Kidney (tissue), 14 donors: ENCODE measurements around the gene FAM186B. TPM values are rescaled to one million over a fixed set of nuclear protein-coding genes. Genes with fewer than 3 reads are reported as not detected.
A peak's percentile ranks its signal among the peaks of the same experiment; 100 is the strongest.

Source experiments
- DNase-seq, 5 donors: peaks; one replicate each; pipeline ENCODE4 v3.0.0-alpha.2; 2013 to 2020
- FAIRE-seq: peaks from 2 replicates; lab custom pipeline; 2012; peaks lifted over from hg19 to GRCh38; lab: Jason Lieb, UNC
- H3K27ac ChIP-seq, 2 donors: one replicate each; pipeline ENCODE4 v1.7.0; 2013; ENCODE audit warnings: low read depth in 2 of 2, low read length in 2 of 2, inconsistent platforms in 1 of 2
- H3K27me3 ChIP-seq: one replicate; pipeline ENCODE4 v1.7.1; 2013; ENCODE audit warnings: low read length, inconsistent platforms; ENCODE audit not compliant: control insufficient read depth, insufficient read depth
- H3K36me3 ChIP-seq, 3 donors: one replicate each; pipeline versions ENCODE4 v1.7.0 to v1.7.1; 2013; ENCODE audit warnings: low read length in 3 of 3, control low read depth in 1 of 3, inconsistent platforms in 1 of 3; ENCODE audit not compliant: insufficient read depth in 3 of 3, control insufficient read depth in 2 of 3
- H3K4me1 ChIP-seq, 3 donors: one replicate each; pipeline versions ENCODE4 v1.7.0 to v1.7.1; 2013; ENCODE audit warnings: low read length in 3 of 3, inconsistent platforms in 1 of 3, low read depth in 1 of 3; ENCODE audit not compliant: control insufficient read depth in 2 of 3, insufficient read depth in 2 of 3
- H3K4me3 ChIP-seq, 3 donors: one replicate each; pipeline versions ENCODE4 v1.7.0 to v1.8.1; 2013; ENCODE audit warnings: low read length in 3 of 3, control low read depth in 1 of 3, inconsistent platforms in 1 of 3
- H3K9ac ChIP-seq, 3 donors: one replicate each; pipeline versions ENCODE4 v1.7.0 to v1.7.1; 2013; ENCODE audit warnings: low read length in 3 of 3, control low read depth in 1 of 3, inconsistent platforms in 1 of 3
- H3K9me3 ChIP-seq, 3 donors: one replicate each; pipeline versions ENCODE4 v1.7.0 to v1.7.1; 2013; ENCODE audit warnings: low read length in 3 of 3, control low read depth in 1 of 3, inconsistent platforms in 1 of 3; ENCODE audit not compliant: control insufficient read depth in 2 of 3, insufficient read depth in 1 of 3
- intact Hi-C: fragments of 100-400 bp; cut with DNase I; formaldehyde crosslinking; loops from one replicate; pipeline ENCODE4 v1.11.1; 2022
- polyA plus RNA-seq: library from polyadenylated mRNA; stranded (reverse); fragments of 350-450 nt; fragmentation: Illumina TruSeq; extraction: RNeasy Lipid Tissue Mini Kit (QIAGEN cat#74804); gene quantifications from one replicate; pipeline ENCODE4 v1.2.3, GENCODE V29; 2014; ENCODE audit warnings: low read depth, low replicate concordance; ENCODE audit not compliant: insufficient read depth
- total RNA-seq: library from RNA; stranded (reverse); fragmentation: NEBNext Ultra II Directional; extraction: Animal tissue kit (Norgen Biotek cat#: 25700); gene quantifications from one replicate; pipeline ENCODE4 v1.2.1, GENCODE V29; 2021
- TF ChIP-seq, protein P1 (sequence below): IDR thresholded peaks from 3 replicates; pipeline ENCODE4 v1.5.1; 2012; ENCODE audit warnings: mild to moderate bottlenecking, moderate library complexity, borderline replicate concordance; ENCODE audit not compliant: insufficient read depth; ENCODE audit errors: extremely low read depth
- donor health status: control.
- donor health status: control.
- donor health status: control.
- donor health status: control.
- donor health status: control.
- donor health status: DM: yes; HTN: yes; CAD: no.
- donor health status: Normal renal cell carcinoma (clear cell type).

FAM186B gene
- total and polyA plus RNA-seq, 2 donors from 2014 or later, result 0.34 to 0.85 TPM

DNA sequence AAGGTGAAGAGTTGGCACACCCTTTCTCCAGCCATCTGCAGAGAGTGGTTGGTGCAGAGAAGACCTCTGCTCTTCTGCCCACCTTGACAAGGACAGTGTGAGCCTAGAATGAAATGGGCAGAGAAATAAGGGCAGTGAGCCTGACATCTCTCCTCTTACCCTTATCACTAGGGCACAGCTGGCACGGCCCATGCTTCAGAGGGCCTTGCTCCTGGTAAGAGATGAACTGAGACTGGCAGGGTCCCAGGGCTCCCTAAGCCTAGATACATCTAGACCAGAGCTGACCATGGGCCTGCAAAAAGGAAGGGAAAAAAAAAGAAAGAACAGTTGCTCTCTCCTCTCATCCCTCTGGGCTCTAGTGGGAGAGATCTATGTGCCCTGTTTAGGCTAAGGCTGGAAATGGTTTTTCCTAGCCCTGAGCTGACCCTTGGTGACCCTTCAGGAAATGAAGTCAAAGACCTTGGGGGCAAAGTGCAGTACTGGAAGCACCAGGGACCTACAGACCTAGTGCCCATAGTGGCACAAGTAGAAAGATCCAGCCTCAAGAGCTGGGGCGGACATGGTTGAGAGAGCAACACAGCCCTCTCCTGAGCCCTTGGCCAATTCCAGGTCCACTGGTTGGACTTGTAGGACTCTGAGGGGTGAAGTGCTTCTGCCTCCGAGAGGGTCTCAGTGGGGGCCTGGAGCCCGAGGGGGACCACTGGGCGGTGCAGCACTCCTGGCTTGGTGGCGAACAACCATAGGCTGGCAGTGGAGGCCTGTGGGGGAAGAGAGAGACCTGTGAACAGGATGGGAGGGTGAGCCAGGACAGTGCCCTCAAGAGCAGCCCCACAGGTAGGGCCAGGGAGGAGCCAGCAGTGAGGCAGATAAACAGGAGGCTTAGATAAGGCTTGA, 40.0 kb upstream of the FAM186B start:
- Histone ChIP-seq H3K4me1 (peaks cover 2 to 23% (median 3%) of the 10 kb centered on the region in 3 donors), H3K27me3 (no peaks in the 10 kb centered on the region), H3K27ac (no peak overlapping the region), H3K4me3 (no peak overlapping the region), H3K36me3 (peaks cover 2 to 24% (median 18%) of the 10 kb centered on the region in 3 donors), H3K9ac (no peak overlapping the region), H3K9me3 (no peaks in the 10 kb centered on the region)
- intact Hi-C loops, result no loop called here
- TF ChIP-seq, protein P1, sequence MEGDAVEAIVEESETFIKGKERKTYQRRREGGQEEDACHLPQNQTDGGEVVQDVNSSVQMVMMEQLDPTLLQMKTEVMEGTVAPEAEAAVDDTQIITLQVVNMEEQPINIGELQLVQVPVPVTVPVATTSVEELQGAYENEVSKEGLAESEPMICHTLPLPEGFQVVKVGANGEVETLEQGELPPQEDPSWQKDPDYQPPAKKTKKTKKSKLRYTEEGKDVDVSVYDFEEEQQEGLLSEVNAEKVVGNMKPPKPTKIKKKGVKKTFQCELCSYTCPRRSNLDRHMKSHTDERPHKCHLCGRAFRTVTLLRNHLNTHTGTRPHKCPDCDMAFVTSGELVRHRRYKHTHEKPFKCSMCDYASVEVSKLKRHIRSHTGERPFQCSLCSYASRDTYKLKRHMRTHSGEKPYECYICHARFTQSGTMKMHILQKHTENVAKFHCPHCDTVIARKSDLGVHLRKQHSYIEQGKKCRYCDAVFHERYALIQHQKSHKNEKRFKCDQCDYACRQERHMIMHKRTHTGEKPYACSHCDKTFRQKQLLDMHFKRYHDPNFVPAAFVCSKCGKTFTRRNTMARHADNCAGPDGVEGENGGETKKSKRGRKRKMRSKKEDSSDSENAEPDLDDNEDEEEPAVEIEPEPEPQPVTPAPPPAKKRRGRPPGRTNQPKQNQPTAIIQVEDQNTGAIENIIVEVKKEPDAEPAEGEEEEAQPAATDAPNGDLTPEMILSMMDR, result no peak
- DNase-seq (peak in 1 of 5 donors; percentile 59), FAIRE-seq (no peak)

DNA sequence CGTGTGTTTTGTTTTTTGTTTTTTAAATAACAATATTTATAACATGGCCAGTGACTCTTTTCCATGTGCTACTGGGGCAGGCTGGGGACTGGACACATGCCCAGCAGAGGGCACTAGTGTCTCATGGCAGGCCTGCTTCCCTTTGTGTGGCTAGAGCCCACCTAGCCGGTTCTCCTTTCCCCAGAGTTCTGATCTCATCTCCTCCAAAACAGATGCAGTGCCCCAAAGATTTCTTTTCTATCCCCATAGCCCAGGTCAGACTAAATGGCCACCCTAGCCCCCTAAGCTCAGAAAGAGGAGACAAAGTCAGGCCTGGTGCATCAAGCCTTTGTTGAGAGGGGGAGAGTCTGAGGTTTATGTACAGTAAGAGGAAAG, 39.2 kb upstream of the FAM186B start:
- H3K9ac ChIP-seq, result no peak overlapping the region
- FAIRE-seq (no peak), DNase-seq (peak; percentile 86 to 93 (median 89))
- peaks cover 2 to 23% (median 3%) of the 10 kb centered on the region in 3 donors for H3K4me1 ChIP-seq
- intact Hi-C loops, result loop anchor here (5.0 kb wide), 1 partner anchor 63 kb away; the partner anchor contains the start of gene FMNL3
- H3K27ac ChIP-seq, result no peak overlapping the region
- peaks cover 2 to 22% (median 18%) of the 10 kb centered on the region in 3 donors for H3K36me3 ChIP-seq
- TF ChIP-seq, protein P1, result peak; percentile 92
- H3K27me3 ChIP-seq, result no peaks in the 10 kb centered on the region
- no peak overlapping the region for H3K4me3 ChIP-seq
- H3K9me3 ChIP-seq, result no peaks in the 10 kb centered on the region

DNA sequence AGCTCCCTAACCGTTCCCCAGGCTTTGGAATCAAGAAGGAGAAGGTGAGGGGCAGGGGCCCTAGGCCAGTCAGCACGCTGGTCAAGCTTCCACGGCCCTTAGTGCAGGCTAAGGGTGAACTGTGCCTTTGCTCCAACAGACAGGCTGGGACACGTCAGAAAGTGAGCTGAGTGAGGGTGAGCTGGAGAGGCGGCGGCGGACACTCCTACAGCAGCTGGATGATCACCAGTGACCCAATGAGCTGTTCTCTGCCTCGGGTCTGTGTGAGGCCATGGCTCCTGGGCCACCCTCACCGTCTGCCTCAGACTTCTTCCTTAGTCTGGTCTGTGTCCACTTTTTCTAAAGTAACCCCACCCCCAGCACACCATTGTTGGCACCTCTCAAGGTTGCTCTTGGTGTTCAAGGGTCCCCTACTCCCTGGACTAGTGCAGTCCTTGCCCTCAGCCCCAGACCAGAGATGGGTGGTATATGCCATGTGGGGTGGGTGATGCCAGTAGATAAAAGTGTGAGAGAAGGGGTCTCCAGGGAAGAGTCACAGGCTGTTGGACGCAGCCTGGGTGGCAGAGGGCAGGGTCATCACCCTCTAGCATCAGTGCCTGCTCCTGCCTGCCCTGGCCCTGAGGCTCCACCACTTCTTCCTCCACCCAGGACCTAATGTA, 38.7 kb upstream of the FAM186B start:
- peaks cover 2 to 23% (median 3%) of the 10 kb centered on the region in 3 donors for H3K4me1 ChIP-seq
- intact Hi-C loops, result loop anchor here (5.0 kb wide), 1 partner anchor 63 kb away; the partner anchor contains the start of gene FMNL3
- H3K27ac ChIP-seq, result no peak overlapping the region
- DNase-seq (peak in 2 of 5 donors; percentile 37 to 52), FAIRE-seq (no peak)
- no peaks in the 10 kb centered on the region for H3K27me3 ChIP-seq
- H3K36me3 ChIP-seq, result peaks cover 2 to 23% (median 18%) of the 10 kb centered on the region in 3 donors
- no peaks in the 10 kb centered on the region for H3K9me3 ChIP-seq
- H3K4me3 ChIP-seq, result no peak overlapping the region
- H3K9ac ChIP-seq, result no peak overlapping the region
- TF ChIP-seq, protein P1, result no peak
